SKM-1 treated with dmso at 0.1 percent for 144 hours (cell line): Measurements from ENCODE around the gene SLC35A2.
"Not testable (repeated sequence)": the region's sequence is repeated elsewhere in the genome, so short reads cannot be mapped to it uniquely, and the experiment has no call there.

ENCODE experiments used
- DNase-seq: peaks from one replicate; lab custom pipeline; 2025; ENCODE audit not compliant: unreplicated experiment; lab: John Stamatoyannopoulos, UW

Gene SLC35A2

GRCh38 chrX:48854121-48854804, 57.2 kb downstream of the SLC35A2 start:
- DNase-seq, result not testable (repeated sequence)

- not testable (repeated sequence) for DNase-seq
Observed at GRCh38 chrX:48853494-48853893, 58.0 kb downstream of the SLC35A2 start.
